Measurements from ENCODE around the gene MPDZ.

The MPDZ gene

DNA sequence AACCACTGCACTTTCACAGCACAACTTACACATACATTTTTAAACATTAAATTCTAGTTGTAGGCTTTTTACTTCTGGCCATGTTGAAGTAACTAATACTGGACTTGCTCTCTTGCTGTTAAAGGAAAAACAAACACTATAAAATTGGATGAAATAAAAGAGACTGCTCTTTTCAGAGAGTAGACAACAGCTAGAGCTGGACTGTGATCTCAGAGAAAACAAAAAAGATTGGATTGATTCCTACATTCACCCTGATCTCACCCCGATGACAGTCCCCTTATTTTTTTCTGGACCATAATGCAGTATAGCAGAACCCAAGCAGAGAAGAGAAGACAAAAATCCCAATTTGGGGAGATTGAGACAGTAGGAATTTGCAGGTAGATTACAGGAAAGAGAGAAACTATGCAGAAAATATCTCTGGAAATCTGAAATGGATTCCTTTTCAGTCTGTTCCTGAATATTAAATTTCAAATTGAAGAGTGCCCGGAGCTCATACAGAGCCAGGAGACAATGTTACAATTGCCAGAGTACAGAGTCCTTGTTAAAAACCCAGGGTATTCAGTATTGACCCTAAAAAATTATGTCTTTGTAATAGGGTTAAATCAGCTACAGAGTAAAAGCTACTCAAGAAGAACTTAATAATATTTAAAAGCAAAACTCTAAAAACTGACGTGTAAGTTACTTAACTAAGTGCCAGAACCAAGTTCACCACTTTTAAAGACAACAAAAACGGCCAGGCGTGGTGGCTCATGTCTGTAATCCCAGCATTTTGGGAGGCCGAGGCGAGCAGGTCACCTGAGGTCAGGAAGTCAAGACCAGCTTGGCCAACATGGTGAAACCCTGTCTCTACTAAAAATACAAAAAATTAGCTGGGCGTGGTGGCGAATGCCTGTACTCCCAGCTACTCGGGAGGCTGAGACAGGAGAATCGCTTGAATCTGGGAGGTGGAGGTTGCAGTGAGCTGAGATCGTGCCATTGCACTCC is 208.6 kb downstream of the MPDZ start:
- no peak for DNase-seq

DNA sequence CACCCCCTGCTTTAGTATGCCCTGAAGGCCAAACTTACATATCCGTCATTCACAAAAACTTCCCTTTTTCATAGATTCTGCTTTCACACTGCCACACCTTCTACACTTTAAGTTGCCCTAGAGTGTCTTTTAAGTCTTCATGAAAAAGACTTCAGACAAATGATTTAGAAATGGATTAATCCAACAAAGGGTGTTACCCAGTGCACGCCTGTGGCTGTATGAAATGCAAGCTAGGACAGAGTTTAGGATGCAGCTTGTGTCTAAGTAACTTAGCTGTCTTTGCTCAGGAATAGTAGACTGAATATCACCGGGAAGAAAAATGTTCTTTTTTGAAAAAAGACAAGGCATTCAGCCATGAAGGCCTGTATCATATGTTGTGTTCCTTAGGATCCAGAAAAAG is 210.0 kb downstream of the MPDZ start:
- DNase-seq = no peak

- no peak for DNase-seq
Observed at GRCh38 chr9:13064676-13065075, 214.8 kb downstream of the MPDZ start.

GRCh38 chr9:13063880-13064459 is 215.5 kb downstream of the MPDZ start:
- DNase-seq = no peak

GRCh38 chr9:13061390-13061789 is 218.1 kb downstream of the MPDZ start:
- no peak for DNase-seq

Measured in effector CD8-positive, alpha-beta T cell (primary cell).